Fibroblast of skin of back (primary cell): Measurements from ENCODE around the gene MYO16.
"Not testable (repeated sequence)": the region's sequence is repeated elsewhere in the genome, so short reads cannot be mapped to it uniquely, and the experiment has no call there.

Experiments used
- DNase-seq: peaks from one replicate; pipeline ENCODE4 v3.0.0-alpha.2; 2013

Gene MYO16

DNA sequence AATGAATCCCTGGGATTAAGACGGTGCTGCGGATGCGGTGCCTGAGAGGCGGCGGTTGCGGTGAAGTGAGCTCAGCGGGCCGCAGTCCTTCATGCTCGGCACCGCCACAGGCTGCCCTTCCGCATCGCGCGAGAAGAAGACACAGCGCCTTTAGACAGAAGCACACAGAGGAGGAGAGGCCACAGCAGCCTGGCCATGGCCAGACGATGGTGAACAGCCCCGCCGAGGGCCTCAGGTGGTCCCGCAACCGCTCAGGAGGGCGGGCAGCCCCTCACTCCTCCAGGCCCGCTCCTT lies 459.2 kb downstream of the MYO16 start:
- DNase-seq = no peak

GRCh38 chr13:109090796-109091195 lies 461.4 kb downstream of the MYO16 start:
- no peak for DNase-seq

DNA sequence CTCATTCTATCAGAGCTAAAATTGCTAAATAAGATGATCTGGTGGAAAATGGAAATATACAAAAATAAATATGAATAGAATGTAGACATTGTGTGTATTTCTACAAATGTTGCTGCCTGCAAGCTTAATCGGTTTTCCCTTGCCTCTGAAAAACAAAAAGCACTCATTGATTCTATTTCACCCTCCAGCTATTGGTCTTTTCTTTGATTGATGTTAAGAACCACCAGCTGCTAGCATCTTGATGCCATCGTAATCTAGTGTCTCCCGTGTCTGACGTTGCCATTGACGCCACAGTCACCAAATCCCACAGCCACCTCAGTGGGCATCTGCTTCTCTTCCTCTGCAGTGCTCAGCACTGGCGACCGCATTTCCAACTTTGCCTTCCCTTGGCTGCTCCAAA lies 461.8 kb downstream of the MYO16 start:
- DNase-seq = no peak

- not testable (repeated sequence) for DNase-seq
Measured at GRCh38 chr13:109092186-109092585, 462.8 kb downstream of the MYO16 start.

- no peak for DNase-seq
Measured at GRCh38 chr13:109093998-109094397, 464.6 kb downstream of the MYO16 start.

- DNase-seq = no peak
Measured at GRCh38 chr13:109095126-109095525, 465.7 kb downstream of the MYO16 start.

- DNase-seq = peak; percentile 9
Measured at GRCh38 chr13:109096101-109096500, 466.7 kb downstream of the MYO16 start.

DNA sequence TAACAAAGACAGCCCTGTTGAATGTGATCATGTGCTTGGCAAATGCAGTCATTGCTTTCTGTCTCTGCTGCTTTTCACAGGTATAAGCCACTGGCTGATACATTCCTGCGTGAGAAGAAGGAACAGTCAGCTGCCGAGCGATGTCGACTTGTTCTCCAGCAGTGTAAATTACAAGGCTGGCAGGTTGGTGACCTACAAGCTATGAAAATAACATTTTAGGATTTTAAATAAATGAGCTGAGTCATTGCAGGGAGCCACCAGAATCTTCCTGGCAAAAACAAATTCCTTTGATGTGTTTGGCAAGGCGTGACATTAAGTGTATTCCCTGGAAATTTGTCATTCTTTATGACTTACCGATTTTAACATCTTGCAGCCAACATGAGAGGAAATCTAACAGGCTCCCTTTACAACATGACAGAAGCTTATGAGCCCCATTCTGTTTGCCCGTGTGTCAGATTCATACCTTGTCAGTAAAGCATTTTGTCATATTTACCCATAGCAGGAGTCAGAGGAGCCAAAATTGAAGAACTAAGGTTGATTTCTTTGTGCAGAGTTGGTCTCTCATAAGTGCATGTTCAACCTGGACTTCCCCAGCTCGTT lies 471.4 kb downstream of the MYO16 start:
- DNase-seq = no peak

DNA sequence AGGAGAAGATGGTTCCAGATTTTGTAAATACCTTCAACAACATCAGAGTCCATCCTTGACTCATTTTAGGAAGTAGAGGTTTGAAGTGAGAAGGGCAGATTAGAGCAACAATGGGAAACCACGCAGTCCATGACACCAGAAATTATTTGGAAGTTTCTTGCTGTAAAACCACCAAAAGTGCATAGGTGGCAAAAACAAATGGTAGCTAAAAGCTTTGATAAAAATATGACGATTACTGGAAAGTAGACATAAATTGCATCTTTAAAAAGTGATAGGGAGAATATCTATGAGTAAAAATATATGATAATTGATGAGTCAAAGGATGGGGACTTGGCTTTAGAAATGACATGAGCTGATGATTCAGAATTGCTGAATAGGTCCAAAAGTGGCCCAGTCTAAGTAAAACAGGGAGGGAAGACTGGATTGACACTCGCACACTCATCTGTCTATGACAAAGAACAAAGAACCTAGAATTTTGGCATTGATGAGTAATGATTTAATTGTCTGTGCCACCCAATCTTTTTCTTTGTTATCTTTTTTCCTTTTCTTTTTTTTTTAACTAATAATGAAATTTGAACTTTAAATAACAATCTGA lies 472.2 kb downstream of the MYO16 start:
- DNase-seq = peak; percentile 29

DNA sequence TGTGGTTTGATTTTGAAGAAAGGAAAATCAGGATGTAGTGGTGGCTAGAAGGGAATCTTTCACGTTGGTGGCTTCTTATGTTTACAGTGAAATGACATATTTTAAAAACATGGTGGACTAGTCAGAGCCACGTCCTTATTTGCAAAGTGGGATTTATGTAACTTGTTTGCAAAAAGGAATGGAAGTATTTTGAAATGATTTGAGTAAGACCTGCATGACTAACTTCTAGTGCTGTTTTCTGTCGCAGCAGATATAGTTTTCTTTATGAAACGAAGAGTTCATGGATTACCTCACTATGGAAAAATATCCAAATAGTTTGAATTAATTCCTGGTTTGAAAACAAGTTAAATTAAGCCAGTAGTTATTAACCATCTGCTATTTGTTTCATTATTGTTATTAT lies 476.5 kb downstream of the MYO16 start:
- no peak for DNase-seq

DNA sequence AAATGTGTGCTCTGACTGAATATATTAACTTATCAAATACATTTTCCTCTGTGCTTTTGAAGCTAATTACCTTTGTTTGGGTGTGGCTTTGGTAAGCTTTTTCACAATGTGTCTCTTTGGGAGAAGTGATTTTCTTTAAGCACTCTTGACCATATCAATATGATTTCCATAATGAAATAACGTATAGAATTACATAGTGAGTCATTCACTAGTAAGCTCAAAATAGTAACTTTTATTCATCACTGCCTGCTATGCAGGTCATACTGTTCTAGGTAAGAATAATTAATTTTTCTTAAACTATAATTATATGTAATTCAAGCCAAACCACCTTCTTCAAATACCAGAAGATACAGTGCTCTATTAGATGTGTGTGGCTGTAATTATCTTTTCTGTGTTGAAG lies 480.7 kb downstream of the MYO16 start:
- DNase-seq = no peak

DNA sequence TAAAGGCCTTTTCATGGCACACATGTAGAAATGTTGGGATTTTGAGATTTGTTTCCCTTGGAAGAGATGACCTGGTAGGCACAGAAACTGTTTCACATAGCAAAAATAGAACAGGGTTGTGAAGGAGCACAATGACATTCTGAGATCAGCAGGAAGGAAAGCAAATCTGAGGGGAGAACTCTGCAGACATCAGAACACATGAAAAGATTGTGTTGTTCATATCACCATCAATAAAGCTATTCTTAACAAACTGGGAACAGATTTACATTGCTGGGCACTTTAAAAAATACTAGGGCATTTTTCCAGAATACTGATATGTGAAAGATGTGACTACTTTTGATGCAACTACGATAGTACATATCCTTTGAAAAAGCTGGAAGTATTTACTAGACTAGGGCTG lies 481.7 kb downstream of the MYO16 start:
- DNase-seq = no peak

GRCh38 chr13:109113427-109113826 lies 484.0 kb downstream of the MYO16 start:
- DNase-seq = no peak

DNA sequence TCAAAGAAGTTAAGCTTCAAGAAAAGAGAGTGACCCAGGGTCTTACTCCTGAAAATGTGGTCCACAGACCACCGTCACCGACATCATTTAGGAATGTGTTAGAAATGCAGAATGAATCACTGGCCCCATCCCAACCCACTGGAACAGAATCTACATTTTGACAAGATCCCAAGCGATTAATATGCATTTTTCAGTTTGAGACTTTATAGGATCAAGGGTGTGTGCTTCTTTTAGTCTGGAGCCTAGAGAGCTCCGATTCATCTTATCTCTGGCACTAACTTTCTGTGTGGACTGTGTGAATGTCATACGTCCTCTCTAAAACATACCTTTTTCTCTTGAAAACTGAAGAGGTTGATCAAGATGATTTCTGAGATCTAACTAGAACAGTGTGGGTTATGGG lies 484.8 kb downstream of the MYO16 start:
- no peak for DNase-seq

DNA sequence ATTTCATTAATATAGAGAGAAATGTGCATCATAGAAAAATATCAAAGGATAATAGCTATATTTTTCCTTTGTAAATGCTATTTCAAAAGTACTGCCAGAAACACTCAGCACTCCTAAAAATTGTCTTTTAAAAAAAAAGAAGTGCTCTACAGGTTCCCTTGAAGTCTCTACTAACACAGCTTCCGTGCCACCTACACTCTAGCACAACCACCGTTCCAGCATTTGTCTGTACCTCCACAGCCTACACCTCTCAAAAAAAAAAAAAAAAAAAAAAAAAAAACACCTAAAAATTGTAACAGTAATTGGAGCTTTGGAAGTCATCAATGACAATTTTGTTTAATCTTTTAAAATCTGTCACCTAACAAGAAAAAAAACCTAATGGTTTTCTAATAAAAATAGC lies 485.6 kb downstream of the MYO16 start:
- DNase-seq = no peak

DNA sequence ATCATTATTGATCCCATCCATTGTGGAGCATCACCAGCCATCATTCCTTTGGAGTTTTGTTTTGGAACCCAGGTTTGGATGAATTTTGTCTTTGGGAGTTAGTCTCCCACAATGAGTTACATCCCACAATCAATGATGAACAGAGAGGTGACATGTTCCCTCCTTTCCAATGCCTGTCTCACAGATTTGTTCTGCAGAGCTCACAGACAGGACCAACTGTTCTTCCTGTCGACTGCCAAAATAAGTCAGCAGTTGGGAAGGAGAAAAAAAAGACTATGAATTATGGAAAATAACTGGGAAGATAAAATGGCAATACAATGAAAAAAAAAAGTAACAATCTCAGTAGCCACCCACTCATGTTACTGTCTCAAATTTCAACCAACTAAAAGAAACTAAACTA lies 489.1 kb downstream of the MYO16 start:
- DNase-seq = no peak

GRCh38 chr13:109119896-109120295 lies 490.5 kb downstream of the MYO16 start:
- DNase-seq = no peak

DNA sequence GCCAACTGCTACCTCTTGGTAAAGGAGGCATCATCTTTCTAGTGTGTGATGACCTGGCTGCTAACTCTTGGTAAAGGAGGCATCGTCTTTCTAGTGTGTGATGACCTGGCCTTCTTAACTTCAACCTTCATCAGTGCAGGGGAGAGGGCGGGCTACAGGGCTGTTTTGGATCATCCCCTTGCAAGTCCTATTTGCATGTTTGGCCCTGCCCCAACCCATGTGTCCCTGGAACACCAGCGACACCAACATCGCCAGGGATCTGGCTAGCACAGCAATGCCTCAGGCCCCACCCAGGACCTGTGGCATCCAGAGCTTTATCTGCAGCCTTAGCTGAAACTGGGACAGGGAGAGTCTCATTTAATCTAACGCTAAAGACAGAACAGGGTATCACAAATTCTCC lies 492.4 kb downstream of the MYO16 start:
- no peak for DNase-seq

DNA sequence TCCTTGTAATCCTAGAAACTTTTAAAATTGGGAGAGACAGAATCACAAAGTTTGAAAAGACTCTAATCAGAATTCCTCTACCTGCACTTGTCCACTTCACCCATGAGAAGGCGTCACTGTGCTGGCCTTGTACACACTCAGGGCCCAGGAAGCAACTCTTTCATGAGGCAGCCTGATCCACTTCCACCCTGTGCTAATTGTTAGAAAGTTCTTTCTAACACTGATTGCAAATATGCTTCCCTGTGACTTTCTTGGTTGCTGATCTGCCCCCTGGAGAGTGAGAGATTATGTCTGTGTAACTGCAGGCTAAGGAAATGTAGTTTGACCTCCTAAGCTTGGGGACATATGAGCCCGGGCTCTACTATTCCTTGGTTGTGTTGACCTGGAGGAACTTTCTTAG lies 494.6 kb downstream of the MYO16 start:
- DNase-seq = no peak

- no peak for DNase-seq
Measured at GRCh38 chr13:109126178-109126577, 496.8 kb downstream of the MYO16 start.

- no peak for DNase-seq
Measured at GRCh38 chr13:109126891-109127641, 497.7 kb downstream of the MYO16 start.

DNA sequence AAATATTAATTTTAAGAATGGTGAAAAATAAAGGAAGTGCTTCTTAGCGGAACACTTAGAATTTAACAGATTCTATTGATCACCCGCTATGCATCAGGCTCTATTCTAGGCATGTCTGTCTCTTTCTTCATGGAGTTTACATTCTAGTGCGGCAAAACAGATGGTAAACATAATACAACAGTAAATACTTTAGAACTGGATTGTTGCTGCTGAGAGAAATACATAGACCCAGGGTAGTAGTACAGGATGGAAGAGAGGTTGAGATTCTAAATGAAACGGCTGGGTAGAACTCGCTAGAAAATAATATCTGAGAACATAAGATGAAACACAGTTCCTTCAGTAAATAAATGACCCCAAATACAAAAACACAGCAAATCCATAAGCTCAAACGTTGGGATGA lies 498.7 kb downstream of the MYO16 start:
- no peak for DNase-seq

- DNase-seq = no peak
Measured at GRCh38 chr13:109130093-109130835, 500.9 kb downstream of the MYO16 start.
